HG03139 (cell line): Measurements from ENCODE around the gene SLC9B1.
A peak's percentile ranks its signal among the peaks of the same experiment; 100 is the strongest.
"Not testable (repeated sequence)": the region's sequence is repeated elsewhere in the genome, so short reads cannot be mapped to it uniquely, and the experiment has no call there.

Source experiments
- ATAC-seq: cut with Tn5 transposase; IDR thresholded peaks from one replicate; pipeline ENCODE4 v1.9.1; 2021; ENCODE audit not compliant: unreplicated experiment

The SLC9B1 gene

GRCh38 chr4:103012060-103012459 is 7.4 kb downstream of the SLC9B1 start:
- ATAC-seq = no peak

- ATAC-seq = no peak
Measured at GRCh38 chr4:103011378-103012025, 8.0 kb downstream of the SLC9B1 start.

GRCh38 chr4:103010804-103011203 is 8.7 kb downstream of the SLC9B1 start:
- no peak for ATAC-seq

- ATAC-seq = peak; percentile 63
Measured at GRCh38 chr4:103008875-103009729, 10.4 kb downstream of the SLC9B1 start.

GRCh38 chr4:103002551-103002950 is 17.0 kb downstream of the SLC9B1 start:
- ATAC-seq = no peak

GRCh38 chr4:102994803-102995202 is 24.7 kb downstream of the SLC9B1 start:
- ATAC-seq = no peak

GRCh38 chr4:102993985-102994384 is 25.5 kb downstream of the SLC9B1 start:
- ATAC-seq = not testable (repeated sequence)

- no peak for ATAC-seq
Measured at GRCh38 chr4:102988429-102989020, 31.0 kb downstream of the SLC9B1 start.

GRCh38 chr4:102981005-102981404 is 38.5 kb downstream of the SLC9B1 start:
- ATAC-seq = no peak

GRCh38 chr4:102961813-102962212 is 57.7 kb downstream of the SLC9B1 start:
- not testable (repeated sequence) for ATAC-seq

- no peak for ATAC-seq
Measured at GRCh38 chr4:102959496-102959895, 60.0 kb downstream of the SLC9B1 start.

GRCh38 chr4:102945066-102945465 is 74.4 kb downstream of the SLC9B1 start:
- no peak for ATAC-seq

GRCh38 chr4:102938063-102938462 is 81.4 kb downstream of the SLC9B1 start:
- not testable (repeated sequence) for ATAC-seq

GRCh38 chr4:102935716-102936115 is 83.8 kb downstream of the SLC9B1 start:
- no peak for ATAC-seq

GRCh38 chr4:102919697-102920096 is 99.8 kb downstream of the SLC9B1 start:
- ATAC-seq = not testable (repeated sequence)

GRCh38 chr4:102918859-102919258 is 100.6 kb downstream of the SLC9B1 start:
- ATAC-seq = no peak

GRCh38 chr4:102901804-102902203 is 117.7 kb downstream of the SLC9B1 start:
- ATAC-seq = no peak

GRCh38 chr4:102897610-102898009 is 121.9 kb downstream of the SLC9B1 start:
- not testable (repeated sequence) for ATAC-seq

GRCh38 chr4:102896547-102896946 is 123.0 kb downstream of the SLC9B1 start:
- not testable (repeated sequence) for ATAC-seq

GRCh38 chr4:102889866-102890265 is 129.6 kb downstream of the SLC9B1 start:
- ATAC-seq = not testable (repeated sequence)

- ATAC-seq = not testable (repeated sequence)
Measured at GRCh38 chr4:102888570-102888969, 130.9 kb downstream of the SLC9B1 start.

- ATAC-seq = no peak
Measured at GRCh38 chr4:102883278-102883677, 136.2 kb downstream of the SLC9B1 start.
